RWPE2 (cell line): ENCODE measurements around the gene GGN.
"Not testable (repeated sequence)": the region's sequence is repeated elsewhere in the genome, so short reads cannot be mapped to it uniquely, and the experiment has no call there.

Experiments
- ATAC-seq: fragments of 200-7000 bp; cut with Tn5 transposase; 3 replicates; pipeline ENCODE4 v1.9.1; 2021; ENCODE audit warnings: low read depth
- DNase-seq: peaks from one replicate; pipeline ENCODE4 v3.0.0-alpha.2; 2020; ENCODE audit warnings: low spot score
- H3K27ac ChIP-seq: fragments of 450-650 bp; 2 replicates; pipeline ENCODE4 v1.5.1; 2017; ENCODE audit warnings: mild to moderate bottlenecking; ENCODE audit not compliant: poor library complexity, severe bottlenecking
- H3K27me3 ChIP-seq: fragments of 250-450 bp; sonication (Bioruptor Pico); 2 replicates; pipeline ENCODE4 v1.5.1; 2021; ENCODE audit warnings: mild to moderate bottlenecking, moderate library complexity; ENCODE audit not compliant: insufficient read depth, poor library complexity, severe bottlenecking
- H3K36me3 ChIP-seq: fragments of 250-450 bp; sonication (Bioruptor Pico); 2 replicates; pipeline ENCODE4 v1.5.1; 2020; ENCODE audit warnings: low read depth, mild to moderate bottlenecking, moderate library complexity
- H3K4me1 ChIP-seq: fragments of 250-450 bp; sonication (Bioruptor Pico); 2 replicates; pipeline ENCODE4 v1.5.1; 2021; ENCODE audit warnings: mild to moderate bottlenecking, moderate library complexity; ENCODE audit not compliant: insufficient read depth, poor library complexity, severe bottlenecking
- H3K4me3 ChIP-seq: fragments of 250-450 bp; sonication (Bioruptor Pico); 2 replicates; pipeline ENCODE4 v1.5.1; 2021; ENCODE audit warnings: mild to moderate bottlenecking, moderate library complexity; ENCODE audit not compliant: severe bottlenecking
- H3K9me3 ChIP-seq: fragments of 250-450 bp; sonication (Bioruptor Pico); 2 replicates; pipeline ENCODE4 v1.5.1; 2021; ENCODE audit warnings: mild to moderate bottlenecking, moderate library complexity; ENCODE audit not compliant: severe bottlenecking
- CTCF ChIP-seq: fragments of 450-650 bp; IDR thresholded peaks from one replicate; pipeline ENCODE4 v1.5.1; 2017; ENCODE audit warnings: mild to moderate bottlenecking, moderate library complexity; ENCODE audit not compliant: poor library complexity, severe bottlenecking

GGN gene

GRCh38 chr19:38411041-38411712 lies 23.3 kb upstream of the GGN start:
- H3K9me3 ChIP-seq = no peaks in the 10 kb centered on the region
- ATAC-seq = peak; percentile 66

GRCh38 chr19:38410407-38410806 lies 22.6 kb upstream of the GGN start:
- not testable (repeated sequence) for DNase-seq, H3K4me1 ChIP-seq, H3K9me3 ChIP-seq, H3K4me3 ChIP-seq, H3K27me3 ChIP-seq, H3K27ac ChIP-seq, H3K36me3 ChIP-seq, ATAC-seq

More at GRCh38 chr19:38411041-38411712, 23.3 kb upstream of the GGN start:
- Histone ChIP-seq H3K27me3 (no peaks in the 10 kb centered on the region), H3K27ac (no peak overlapping the region), H3K4me3 (no peak overlapping the region), H3K36me3 (peaks cover 9% of the 10 kb centered on the region), H3K4me1 (no peaks in the 10 kb centered on the region)
- TF ChIP-seq CTCF = no peak
- no peak for DNase-seq

GRCh38 chr19:38409631-38410133 lies 21.8 kb upstream of the GGN start:
- H3K36me3 ChIP-seq = peaks cover 9% of the 10 kb centered on the region

GRCh38 chr19:38405276-38405675 lies 17.4 kb upstream of the GGN start:
- no peaks in the 10 kb centered on the region for H3K4me1 ChIP-seq
- H3K4me3 ChIP-seq = no peak overlapping the region
- H3K27me3 ChIP-seq = no peaks in the 10 kb centered on the region
- H3K36me3 ChIP-seq = peaks cover 9% of the 10 kb centered on the region
- TF ChIP-seq CTCF = no peak
- no peak overlapping the region for H3K27ac ChIP-seq
- no peaks in the 10 kb centered on the region for H3K9me3 ChIP-seq
- no peak for DNase-seq
- no peak for ATAC-seq

More at GRCh38 chr19:38409631-38410133, 21.8 kb upstream of the GGN start:
- H3K9me3 ChIP-seq = no peaks in the 10 kb centered on the region
- no peaks in the 10 kb centered on the region for H3K27me3 ChIP-seq
- no peaks in the 10 kb centered on the region for H3K4me1 ChIP-seq
- DNase-seq (no peak), ATAC-seq (peak; percentile 34)
- H3K27ac ChIP-seq = no peak overlapping the region
- no peak overlapping the region for H3K4me3 ChIP-seq
- TF ChIP-seq CTCF = no peak

- H3K27ac ChIP-seq = no peak overlapping the region
- H3K4me1 ChIP-seq = no peaks in the 10 kb centered on the region
- H3K36me3 ChIP-seq = peaks cover 9% of the 10 kb centered on the region
- no peak overlapping the region for H3K4me3 ChIP-seq
- no peaks in the 10 kb centered on the region for H3K27me3 ChIP-seq
- ATAC-seq (no peak), DNase-seq (no peak)
- no peak for TF ChIP-seq CTCF
- no peaks in the 10 kb centered on the region for H3K9me3 ChIP-seq
Measured at GRCh38 chr19:38404858-38405257, 17.0 kb upstream of the GGN start.
